Astrocyte (in vitro differentiated cells and primary cell): Measurements from ENCODE around the gene ASB7.

Experiments used
- EZH2 ChIP-seq: IDR thresholded peaks from 2 replicates; pipeline ENCODE4 v1.6.1; 2012; ENCODE audit warnings: mild to moderate bottlenecking, low read length, inconsistent platforms; ENCODE audit not compliant: insufficient read depth
- TF ChIP-seq, protein P1 (sequence below): IDR thresholded peaks from 2 replicates; pipeline ENCODE4 v1.5.1; 2011; ENCODE audit warnings: low read depth, mild to moderate bottlenecking, inconsistent platforms, low read length, moderate library complexity; ENCODE audit not compliant: insufficient read depth

DNA sequence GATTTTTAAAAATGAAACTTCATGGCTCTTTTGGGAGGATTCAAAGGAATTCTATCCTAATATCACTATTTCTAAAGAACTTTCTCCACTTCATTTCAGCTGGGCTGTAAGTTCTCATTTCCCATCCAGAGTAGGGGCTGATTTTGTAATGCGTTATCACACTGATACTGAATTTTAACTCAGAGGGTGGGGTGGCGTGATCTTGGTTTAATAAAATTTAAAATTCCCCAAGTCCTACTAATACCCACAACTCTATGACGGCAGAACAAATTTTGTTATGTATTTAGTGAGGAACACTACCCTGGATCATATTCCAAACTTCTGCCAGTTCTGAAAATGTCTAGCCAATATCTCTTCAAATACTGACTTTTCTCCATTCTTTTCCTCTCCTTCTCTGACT is 92.7 kb downstream of the ASB7 start:
- TF ChIP-seq, protein P1, sequence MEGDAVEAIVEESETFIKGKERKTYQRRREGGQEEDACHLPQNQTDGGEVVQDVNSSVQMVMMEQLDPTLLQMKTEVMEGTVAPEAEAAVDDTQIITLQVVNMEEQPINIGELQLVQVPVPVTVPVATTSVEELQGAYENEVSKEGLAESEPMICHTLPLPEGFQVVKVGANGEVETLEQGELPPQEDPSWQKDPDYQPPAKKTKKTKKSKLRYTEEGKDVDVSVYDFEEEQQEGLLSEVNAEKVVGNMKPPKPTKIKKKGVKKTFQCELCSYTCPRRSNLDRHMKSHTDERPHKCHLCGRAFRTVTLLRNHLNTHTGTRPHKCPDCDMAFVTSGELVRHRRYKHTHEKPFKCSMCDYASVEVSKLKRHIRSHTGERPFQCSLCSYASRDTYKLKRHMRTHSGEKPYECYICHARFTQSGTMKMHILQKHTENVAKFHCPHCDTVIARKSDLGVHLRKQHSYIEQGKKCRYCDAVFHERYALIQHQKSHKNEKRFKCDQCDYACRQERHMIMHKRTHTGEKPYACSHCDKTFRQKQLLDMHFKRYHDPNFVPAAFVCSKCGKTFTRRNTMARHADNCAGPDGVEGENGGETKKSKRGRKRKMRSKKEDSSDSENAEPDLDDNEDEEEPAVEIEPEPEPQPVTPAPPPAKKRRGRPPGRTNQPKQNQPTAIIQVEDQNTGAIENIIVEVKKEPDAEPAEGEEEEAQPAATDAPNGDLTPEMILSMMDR = no peak
- no peak for TF ChIP-seq EZH2
